OCI-LY3 (cell line): Measurements from ENCODE around the gene TOMM40.

Experiments used
- H2AFZ ChIP-seq: fragments of 200-600, 300-600 bp; shearing (Covaris generic); 2 replicates; pipeline ENCODE4 v1.6.0; 2014; ENCODE audit warnings: antibody characterized with exemption, low read depth, low read length
- H3K27ac ChIP-seq: fragments of 200-600, 300-600 bp; sonication (generic); 2 replicates; pipeline ENCODE4 v1.5.1; 2014; ENCODE audit warnings: mild to moderate bottlenecking, low read length, moderate library complexity, mixed read lengths
- H3K27me3 ChIP-seq: fragments of 200-600, 300-600 bp; sonication (generic); 2 replicates; pipeline ENCODE4 v1.6.1; 2014; ENCODE audit warnings: low read depth, low read length, mixed read lengths
- H3K36me3 ChIP-seq: fragments of 200-600, 300-600 bp; sonication (generic); replicated peaks from 2 replicates; pipeline ENCODE3; 2014; ENCODE audit warnings: low read depth, low read length, mixed read lengths
- H3K4me1 ChIP-seq: fragments of 300-600, 200-600 bp; sonication (generic); 2 replicates; pipeline ENCODE4 v1.6.1; 2014; ENCODE audit warnings: low read length, mixed read lengths
- H3K4me2 ChIP-seq: fragments of 200-600, 300-600 bp; sonication (generic); 2 replicates; pipeline ENCODE4 v1.6.1; 2014; ENCODE audit warnings: low read length, mixed read lengths
- H3K4me3 ChIP-seq: fragments of 300-600, 200-600 bp; sonication (generic); 2 replicates; pipeline ENCODE4 v1.5.1; 2014; ENCODE audit warnings: antibody characterized with exemption, mild to moderate bottlenecking, low read length, moderate library complexity
- H3K79me2 ChIP-seq: fragments of 300-600, 200-600 bp; shearing (Covaris generic); 2 replicates; pipeline ENCODE4 v1.6.1; 2014; ENCODE audit warnings: mild to moderate bottlenecking, low read length, mixed read lengths
- H3K9ac ChIP-seq: fragments of 300-600, 200-600 bp; shearing (Covaris generic); 2 replicates; pipeline ENCODE4 v1.6.0; 2014; ENCODE audit warnings: mild to moderate bottlenecking, low read length, moderate library complexity
- H3K9me3 ChIP-seq: fragments of 200-600, 300-600 bp; shearing (Covaris generic); 2 replicates; pipeline ENCODE4 v1.6.1; 2014; ENCODE audit warnings: low read length, mixed read lengths; ENCODE audit not compliant: insufficient read depth
- H4K20me1 ChIP-seq: fragments of 200-600, 300-600 bp; sonication (generic); 2 replicates; pipeline ENCODE4 v1.6.1; 2016; ENCODE audit warnings: low read length, mixed read lengths; ENCODE audit not compliant: insufficient read depth
- EZH2phosphoT487 ChIP-seq: fragments of 200-600 bp; shearing (Covaris generic); IDR thresholded peaks from 2 replicates; pipeline ENCODE4 v1.6.1; 2018; ENCODE audit warnings: antibody characterized with exemption, mixed run types, low read depth
- TF ChIP-seq, protein P1 (sequence below): fragments of 200-600, 300-600 bp; sonication (generic); IDR thresholded peaks from 2 replicates; pipeline ENCODE4 v1.5.1; 2014; ENCODE audit warnings: antibody characterized with exemption, low read length, low read depth

TOMM40 gene

GRCh38 chr19:44889830-44890365, 1.2 kb upstream of the TOMM40 start:
- Histone ChIP-seq H3K9ac (peak overlapping the region; percentile 71), H3K4me1 (peaks cover 23% of the 10 kb centered on the region), H2AFZ (peak overlapping the region; percentile 79), H3K9me3 (no peaks in the 10 kb centered on the region), H3K79me2 (peaks cover 39% of the 10 kb centered on the region), H3K4me2 (peak overlapping the region; percentile 81), H3K36me3 (peaks cover 22% of the 10 kb centered on the region), H3K27me3 (no peaks in the 10 kb centered on the region), H3K4me3 (peak overlapping the region; percentile 80), H4K20me1 (peaks cover 7% of the 10 kb centered on the region; the same call in 1 of the 2 replicates), H3K27ac (peak overlapping the region; percentile 76)
- TF ChIP-seq, protein P1, sequence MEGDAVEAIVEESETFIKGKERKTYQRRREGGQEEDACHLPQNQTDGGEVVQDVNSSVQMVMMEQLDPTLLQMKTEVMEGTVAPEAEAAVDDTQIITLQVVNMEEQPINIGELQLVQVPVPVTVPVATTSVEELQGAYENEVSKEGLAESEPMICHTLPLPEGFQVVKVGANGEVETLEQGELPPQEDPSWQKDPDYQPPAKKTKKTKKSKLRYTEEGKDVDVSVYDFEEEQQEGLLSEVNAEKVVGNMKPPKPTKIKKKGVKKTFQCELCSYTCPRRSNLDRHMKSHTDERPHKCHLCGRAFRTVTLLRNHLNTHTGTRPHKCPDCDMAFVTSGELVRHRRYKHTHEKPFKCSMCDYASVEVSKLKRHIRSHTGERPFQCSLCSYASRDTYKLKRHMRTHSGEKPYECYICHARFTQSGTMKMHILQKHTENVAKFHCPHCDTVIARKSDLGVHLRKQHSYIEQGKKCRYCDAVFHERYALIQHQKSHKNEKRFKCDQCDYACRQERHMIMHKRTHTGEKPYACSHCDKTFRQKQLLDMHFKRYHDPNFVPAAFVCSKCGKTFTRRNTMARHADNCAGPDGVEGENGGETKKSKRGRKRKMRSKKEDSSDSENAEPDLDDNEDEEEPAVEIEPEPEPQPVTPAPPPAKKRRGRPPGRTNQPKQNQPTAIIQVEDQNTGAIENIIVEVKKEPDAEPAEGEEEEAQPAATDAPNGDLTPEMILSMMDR: no peak
- no peak for TF ChIP-seq EZH2phosphoT487

- TF ChIP-seq, protein P1: no peak
- no peak for TF ChIP-seq EZH2phosphoT487
- Histone ChIP-seq H3K4me1 (peaks cover 23% of the 10 kb centered on the region), H3K9ac (peak overlapping the region; percentile 71), H3K4me3 (peak overlapping the region; percentile 80), H3K27ac (peak overlapping the region; percentile 76), H4K20me1 (peaks cover 7% of the 10 kb centered on the region; the same call in 1 of the 2 replicates), H3K36me3 (peaks cover 26% of the 10 kb centered on the region), H3K79me2 (peaks cover 39% of the 10 kb centered on the region), H3K9me3 (no peaks in the 10 kb centered on the region), H3K27me3 (no peaks in the 10 kb centered on the region), H3K4me2 (peak overlapping the region; percentile 81), H2AFZ (peak overlapping the region; percentile 79)
These were observed 563 bp upstream of the TOMM40 start for GRCh38 chr19:44890366-44891015.

- Histone ChIP-seq H3K9ac (no peak overlapping the region), H2AFZ (no peak overlapping the region), H4K20me1 (peaks cover 7% of the 10 kb centered on the region; the same call in 1 of the 2 replicates), H3K27ac (no peak overlapping the region), H3K36me3 (peaks cover 46% of the 10 kb centered on the region), H3K27me3 (no peaks in the 10 kb centered on the region), H3K4me2 (peak overlapping the region; percentile 100; the same call in 1 of the 2 replicates), H3K4me3 (no peak overlapping the region), H3K4me1 (peaks cover 23% of the 10 kb centered on the region), H3K9me3 (no peaks in the 10 kb centered on the region), H3K79me2 (peaks cover 57% of the 10 kb centered on the region)
- TF ChIP-seq, protein P1: no peak
- TF ChIP-seq EZH2phosphoT487: no peak
These were observed 1.9 kb downstream of the TOMM40 start for GRCh38 chr19:44892932-44893331.

DNA sequence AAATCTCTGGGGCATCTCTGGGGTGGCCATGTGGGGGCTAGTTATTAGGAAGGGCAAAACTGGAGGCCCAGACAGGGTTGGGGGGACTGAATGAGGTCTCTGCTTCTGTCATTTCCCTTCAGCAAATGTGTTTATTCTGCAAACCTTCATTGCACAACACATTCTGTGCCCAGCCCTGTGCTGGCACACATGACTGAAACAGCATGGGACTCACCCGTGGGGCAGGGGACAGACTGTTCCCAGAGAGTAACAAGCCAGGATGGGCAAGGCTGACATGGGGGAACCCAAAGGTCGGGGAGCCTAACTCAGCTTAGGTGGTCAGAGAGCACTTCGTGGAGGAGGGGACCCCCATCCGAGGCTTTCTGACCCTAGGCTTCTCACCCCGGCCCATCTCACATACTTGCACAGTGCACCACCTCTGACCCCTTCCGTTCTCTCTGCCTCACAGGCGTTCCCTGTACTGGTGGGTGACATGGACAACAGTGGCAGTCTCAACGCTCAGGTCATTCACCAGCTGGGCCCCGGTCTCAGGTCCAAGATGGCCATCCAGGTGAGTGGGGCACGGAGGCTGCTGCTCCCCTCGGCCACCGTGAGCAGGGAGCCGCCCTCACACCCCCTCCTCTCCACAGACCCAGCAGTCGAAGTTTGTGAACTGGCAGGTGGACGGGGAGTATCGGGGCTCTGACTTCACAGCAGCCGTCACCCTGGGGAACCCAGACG, 2.4 kb downstream of the TOMM40 start:
- Histone ChIP-seq H3K4me3 (no peak overlapping the region), H2AFZ (no peak overlapping the region), H3K27me3 (no peaks in the 10 kb centered on the region), H3K9ac (no peak overlapping the region), H4K20me1 (peaks cover 7% of the 10 kb centered on the region; the same call in 1 of the 2 replicates), H3K36me3 (peaks cover 50% of the 10 kb centered on the region), H3K27ac (no peak overlapping the region), H3K9me3 (no peaks in the 10 kb centered on the region), H3K4me2 (no peak overlapping the region), H3K4me1 (peaks cover 23% of the 10 kb centered on the region), H3K79me2 (peaks cover 57% of the 10 kb centered on the region)
- TF ChIP-seq, protein P1: no peak
